Activated naive CD8-positive, alpha-beta T cell treated with anti-CD3 and anti-CD28 coated beads for 36 hours (primary cell): Measurements from ENCODE around the gene MEF2C. TPM values are rescaled to one million over a fixed set of nuclear protein-coding genes. Genes with fewer than 3 reads are reported as not detected.
"Not testable (repeated sequence)": the region's sequence is repeated elsewhere in the genome, so short reads cannot be mapped to it uniquely, and the experiment has no call there.

Source experiments
- DNase-seq: peaks from one replicate; pipeline ENCODE4 v3.0.0; 2021
- H3K27ac Mint-ChIP-seq: one replicate; pipeline ENCODE4 v1.8.0; 2022; ENCODE audit warnings: mild to moderate bottlenecking, moderate library complexity, mixed read lengths
- H3K27me3 Mint-ChIP-seq: one replicate; pipeline ENCODE4 v1.8.0; 2022; ENCODE audit warnings: mild to moderate bottlenecking, mixed read lengths
- H3K36me3 Mint-ChIP-seq: one replicate; pipeline ENCODE4 v1.8.0; 2021; ENCODE audit warnings: mild to moderate bottlenecking, mixed read lengths
- H3K4me1 Mint-ChIP-seq: one replicate; pipeline ENCODE4 v1.8.0; 2021; ENCODE audit warnings: mixed read lengths
- H3K4me3 Mint-ChIP-seq: one replicate; pipeline ENCODE4 v1.8.0; 2022; ENCODE audit warnings: mild to moderate bottlenecking, moderate library complexity, mixed read lengths
- H3K9me3 Mint-ChIP-seq: one replicate; pipeline ENCODE4 v1.8.0; 2022; ENCODE audit warnings: mixed read lengths
- total RNA-seq, 2 experiments: library from RNA; stranded (reverse); gene quantifications; one replicate each; pipeline ENCODE4 v1.2.3, GENCODE V29; 2021

MEF2C gene
- total RNA-seq, 2 experiments from 2014 or later: 1.5 to 2.1 TPM

- Mint-ChIP-seq H3K4me3 (no peak overlapping the region), H3K4me1 (peaks cover 2% of the 10 kb centered on the region), H3K27ac (no peak overlapping the region), H3K36me3 (no peaks in the 10 kb centered on the region), H3K9me3 (peaks cover 6% of the 10 kb centered on the region), H3K27me3 (peaks cover 11% of the 10 kb centered on the region)
- DNase-seq: no peak
Observed at GRCh38 chr5:88858392-88858791, 24.6 kb downstream of the MEF2C start.

DNA sequence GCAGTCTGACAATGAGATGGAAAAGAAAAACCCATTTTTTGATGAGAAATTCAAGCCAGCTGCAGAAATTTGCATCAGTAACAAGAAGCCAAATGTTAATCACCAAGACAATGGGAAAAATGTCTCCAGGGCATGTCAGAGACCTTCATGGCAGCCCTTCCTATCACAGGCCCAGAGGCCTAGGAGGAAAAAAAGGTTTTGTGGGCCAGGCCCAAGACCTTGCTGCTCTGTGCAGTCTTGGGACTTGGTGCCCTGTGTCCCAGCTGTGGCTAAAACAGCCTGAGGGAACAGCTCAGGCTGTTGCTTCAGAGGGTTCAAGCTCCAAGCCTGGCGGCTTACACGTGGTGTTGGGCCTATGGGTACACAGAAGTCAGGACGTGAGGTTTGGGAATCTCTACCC is 26.6 kb downstream of the MEF2C start:
- H3K4me1 Mint-ChIP-seq, H3K9me3 Mint-ChIP-seq, H3K36me3 Mint-ChIP-seq, H3K27me3 Mint-ChIP-seq, DNase-seq, H3K4me3 Mint-ChIP-seq, H3K27ac Mint-ChIP-seq: not testable (repeated sequence)

- Mint-ChIP-seq H3K9me3 (peaks cover 6% of the 10 kb centered on the region), H3K27me3 (peaks cover 18% of the 10 kb centered on the region), H3K36me3 (no peaks in the 10 kb centered on the region), H3K4me1 (peaks cover 2% of the 10 kb centered on the region), H3K4me3 (no peak overlapping the region), H3K27ac (no peak overlapping the region)
- DNase-seq: no peak
Observed at GRCh38 chr5:88854769-88855168, 28.2 kb downstream of the MEF2C start.

DNA sequence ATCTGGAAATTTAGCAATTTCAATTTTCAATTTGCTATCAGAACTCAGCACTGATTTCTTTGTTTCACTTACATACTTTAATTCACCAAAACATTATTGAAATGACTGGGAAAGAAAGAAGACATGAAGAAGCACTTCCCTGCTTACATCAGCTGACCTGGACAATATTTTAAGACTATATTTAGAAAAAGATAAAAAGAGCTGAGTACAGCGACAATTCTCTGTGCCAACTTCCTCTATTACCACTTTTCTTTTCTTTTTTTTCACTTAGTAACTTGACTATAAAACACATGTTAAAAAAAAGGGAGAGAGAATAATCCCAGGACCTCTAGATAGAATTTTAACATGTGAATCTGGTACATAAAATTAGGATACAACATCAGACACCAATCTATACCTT is 35.6 kb downstream of the MEF2C start:
- H3K36me3 Mint-ChIP-seq: no peaks in the 10 kb centered on the region
- H3K4me1 Mint-ChIP-seq: peaks cover 19% of the 10 kb centered on the region
- H3K9me3 Mint-ChIP-seq: no peaks in the 10 kb centered on the region
- H3K27me3 Mint-ChIP-seq: peaks cover 17% of the 10 kb centered on the region
- no peak overlapping the region for H3K27ac Mint-ChIP-seq
- no peak overlapping the region for H3K4me3 Mint-ChIP-seq
- no peak for DNase-seq

DNA sequence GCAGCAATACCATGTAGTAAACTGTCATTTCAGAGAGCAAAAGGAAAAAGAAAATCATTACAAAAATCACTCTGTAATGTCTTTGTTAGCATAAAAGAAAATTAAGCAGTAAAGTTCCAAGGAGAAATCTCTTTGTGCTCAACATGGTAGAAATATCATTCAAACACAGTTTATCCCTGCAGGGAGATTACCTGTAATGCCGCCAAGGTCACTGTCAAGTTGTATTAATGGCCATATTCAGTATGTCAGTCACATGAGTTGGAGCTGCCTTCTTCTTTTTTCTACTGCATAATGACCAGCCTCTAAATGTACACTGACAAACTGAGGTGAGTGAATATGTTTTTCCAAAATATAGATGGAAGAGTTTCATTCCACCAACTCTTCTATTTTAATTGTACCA is 36.5 kb downstream of the MEF2C start:
- peaks cover 19% of the 10 kb centered on the region for H3K27me3 Mint-ChIP-seq
- H3K4me1 Mint-ChIP-seq: peaks cover 20% of the 10 kb centered on the region
- H3K36me3 Mint-ChIP-seq: no peaks in the 10 kb centered on the region
- no peaks in the 10 kb centered on the region for H3K9me3 Mint-ChIP-seq
- no peak overlapping the region for H3K27ac Mint-ChIP-seq
- no peak overlapping the region for H3K4me3 Mint-ChIP-seq
- no peak for DNase-seq

DNA sequence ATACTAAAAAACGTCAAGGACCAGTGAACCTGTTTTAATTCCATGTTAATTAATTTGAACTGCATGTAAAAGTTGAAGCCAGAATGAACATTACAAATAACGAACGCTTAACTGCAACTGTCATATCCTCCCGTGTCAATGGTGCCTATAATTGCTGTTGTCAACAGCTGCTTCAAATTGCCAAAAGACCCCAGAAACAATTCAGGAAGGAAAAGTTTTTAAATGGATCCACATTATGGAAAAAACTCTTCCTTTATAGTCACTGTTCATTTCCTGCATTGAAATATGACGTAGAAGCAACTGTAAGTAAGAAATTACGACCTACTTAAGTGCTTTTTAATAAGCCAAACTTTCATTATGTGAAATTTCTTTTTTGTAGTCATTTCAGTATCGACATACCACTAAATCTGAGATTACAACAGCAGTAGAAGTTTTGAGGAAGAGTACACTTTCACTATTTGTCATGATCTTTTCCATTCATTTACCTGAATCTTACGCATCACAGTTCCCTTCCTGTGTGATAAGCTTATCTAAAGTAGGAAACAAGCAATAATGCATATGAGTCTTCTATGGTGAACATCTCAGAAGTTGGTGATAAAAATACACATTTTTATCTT is 37.8 kb downstream of the MEF2C start:
- H3K36me3 Mint-ChIP-seq: no peaks in the 10 kb centered on the region
- H3K9me3 Mint-ChIP-seq: no peaks in the 10 kb centered on the region
- H3K27me3 Mint-ChIP-seq: peaks cover 19% of the 10 kb centered on the region
- H3K4me1 Mint-ChIP-seq: peaks cover 23% of the 10 kb centered on the region
- H3K4me3 Mint-ChIP-seq: no peak overlapping the region
- DNase-seq: no peak
- peak overlapping the region; percentile 74 for H3K27ac Mint-ChIP-seq

DNA sequence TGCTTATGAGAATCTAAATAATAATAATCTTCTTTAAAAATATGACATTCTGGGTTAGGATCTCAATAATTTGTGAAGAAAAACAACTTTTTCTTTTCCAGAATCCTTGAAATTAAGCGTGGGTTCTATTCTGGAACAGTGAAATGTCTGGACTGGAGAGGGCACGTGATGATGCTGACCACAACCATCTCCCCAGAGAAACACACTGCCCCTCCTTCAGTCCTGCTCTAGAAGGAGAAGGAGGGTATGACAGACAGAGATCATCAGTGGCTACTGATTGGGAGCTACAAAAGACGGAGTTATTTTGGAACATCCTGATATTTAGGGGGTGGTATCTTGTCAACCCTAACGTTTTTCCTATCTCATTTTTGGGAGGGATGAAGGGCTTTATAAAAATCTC is 40.2 kb downstream of the MEF2C start:
- Mint-ChIP-seq H3K9me3 (no peaks in the 10 kb centered on the region), H3K27ac (no peak overlapping the region), H3K4me3 (no peak overlapping the region), H3K4me1 (peaks cover 25% of the 10 kb centered on the region), H3K27me3 (peaks cover 21% of the 10 kb centered on the region), H3K36me3 (no peaks in the 10 kb centered on the region)
- no peak for DNase-seq

GRCh38 chr5:88841212-88841611 is 41.8 kb downstream of the MEF2C start:
- no peak overlapping the region for H3K4me3 Mint-ChIP-seq
- no peaks in the 10 kb centered on the region for H3K36me3 Mint-ChIP-seq
- no peaks in the 10 kb centered on the region for H3K9me3 Mint-ChIP-seq
- H3K4me1 Mint-ChIP-seq: peaks cover 23% of the 10 kb centered on the region
- DNase-seq: no peak
- no peak overlapping the region for H3K27ac Mint-ChIP-seq
- peaks cover 21% of the 10 kb centered on the region for H3K27me3 Mint-ChIP-seq

DNA sequence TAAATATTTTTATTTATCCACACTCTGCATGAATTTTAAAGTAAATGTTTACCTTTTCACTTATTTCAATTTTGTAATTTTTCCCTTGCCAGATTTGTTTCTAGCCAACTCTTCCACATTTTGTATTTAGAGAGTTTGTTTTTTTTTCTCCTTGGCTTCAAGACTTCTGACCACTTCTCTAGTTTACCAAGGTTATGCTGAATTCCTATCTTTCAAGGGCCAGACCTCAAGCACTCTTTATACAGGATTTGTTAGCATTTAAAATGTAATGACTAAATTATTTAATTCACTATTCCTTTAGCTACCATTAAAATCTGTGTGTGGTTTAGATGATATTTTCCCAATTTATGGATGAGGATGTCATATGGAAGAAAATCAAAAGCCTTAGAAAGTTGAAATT is 42.5 kb downstream of the MEF2C start:
- H3K27ac Mint-ChIP-seq: no peak overlapping the region
- peaks cover 22% of the 10 kb centered on the region for H3K4me1 Mint-ChIP-seq
- no peak for DNase-seq
- H3K4me3 Mint-ChIP-seq: no peak overlapping the region
- no peaks in the 10 kb centered on the region for H3K36me3 Mint-ChIP-seq
- peaks cover 21% of the 10 kb centered on the region for H3K27me3 Mint-ChIP-seq
- no peaks in the 10 kb centered on the region for H3K9me3 Mint-ChIP-seq

DNA sequence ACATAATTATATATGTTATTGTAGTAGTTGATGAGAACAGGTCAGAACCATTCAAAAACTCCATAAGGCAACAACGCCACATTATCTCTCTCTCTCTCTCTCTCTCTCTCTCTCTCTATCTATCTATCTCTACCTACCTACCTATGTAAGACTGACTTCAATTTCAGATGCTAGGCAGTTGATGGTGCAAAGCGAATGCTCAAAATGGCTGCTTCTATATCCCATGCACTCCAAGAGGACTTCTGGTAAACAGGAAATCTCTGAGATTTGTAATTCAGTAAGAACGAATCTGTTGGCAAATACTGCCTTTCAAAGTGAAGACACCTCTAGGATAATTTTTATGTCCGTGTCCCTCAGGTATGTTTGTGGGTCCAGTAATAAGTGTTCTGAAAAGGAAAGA is 43.7 kb downstream of the MEF2C start:
- Mint-ChIP-seq H3K9me3 (no peaks in the 10 kb centered on the region), H3K4me1 (peaks cover 18% of the 10 kb centered on the region), H3K27ac (no peak overlapping the region), H3K27me3 (peaks cover 21% of the 10 kb centered on the region), H3K36me3 (no peaks in the 10 kb centered on the region), H3K4me3 (no peak overlapping the region)
- DNase-seq: no peak

- Mint-ChIP-seq H3K27me3 (peaks cover 21% of the 10 kb centered on the region), H3K9me3 (no peaks in the 10 kb centered on the region), H3K36me3 (no peaks in the 10 kb centered on the region), H3K27ac (no peak overlapping the region), H3K4me3 (no peak overlapping the region), H3K4me1 (peaks cover 23% of the 10 kb centered on the region)
- no peak for DNase-seq
Observed at GRCh38 chr5:88838500-88838899, 44.5 kb downstream of the MEF2C start.

DNA sequence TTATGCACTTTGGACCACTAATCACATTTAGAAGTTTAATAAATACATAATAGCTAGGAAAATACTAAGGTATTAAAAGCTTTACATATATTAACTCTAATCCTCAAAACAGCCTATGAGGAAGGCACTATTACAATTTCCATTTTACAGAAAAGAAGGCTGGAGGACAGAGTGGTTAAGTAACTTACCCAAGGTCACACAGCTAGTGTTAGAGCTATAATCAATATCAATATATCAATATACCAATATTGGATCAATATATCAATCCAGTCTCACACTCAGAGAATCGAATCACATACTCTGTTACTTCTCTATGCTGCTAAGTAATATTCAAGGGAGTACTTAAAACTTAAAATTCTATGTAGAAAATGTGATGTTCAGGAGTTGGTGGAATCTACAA is 45.2 kb downstream of the MEF2C start:
- Mint-ChIP-seq H3K27ac (no peak overlapping the region), H3K36me3 (no peaks in the 10 kb centered on the region)
- DNase-seq: no peak

GRCh38 chr5:88837222-88837621 is 45.8 kb downstream of the MEF2C start:
- H3K36me3 Mint-ChIP-seq: no peaks in the 10 kb centered on the region
- H3K27ac Mint-ChIP-seq: no peak overlapping the region
- H3K9me3 Mint-ChIP-seq: no peaks in the 10 kb centered on the region
- peaks cover 14% of the 10 kb centered on the region for H3K27me3 Mint-ChIP-seq
- no peak for DNase-seq
- peaks cover 30% of the 10 kb centered on the region for H3K4me1 Mint-ChIP-seq
- H3K4me3 Mint-ChIP-seq: no peak overlapping the region

More for the DNA sequence above, 45.2 kb downstream of the MEF2C start:
- Mint-ChIP-seq H3K4me3 (no peak overlapping the region), H3K9me3 (no peaks in the 10 kb centered on the region), H3K4me1 (peaks cover 26% of the 10 kb centered on the region), H3K27me3 (peaks cover 16% of the 10 kb centered on the region)

GRCh38 chr5:88836195-88836838 is 46.7 kb downstream of the MEF2C start:
- DNase-seq: no peak
- Mint-ChIP-seq H3K4me3 (no peak overlapping the region), H3K27me3 (peaks cover 11% of the 10 kb centered on the region), H3K4me1 (peaks cover 31% of the 10 kb centered on the region), H3K36me3 (peaks cover 3% of the 10 kb centered on the region), H3K27ac (peak overlapping the region; percentile 48), H3K9me3 (no peaks in the 10 kb centered on the region)

GRCh38 chr5:88834499-88834898 is 48.5 kb downstream of the MEF2C start:
- H3K27ac Mint-ChIP-seq: no peak overlapping the region
- H3K36me3 Mint-ChIP-seq: peaks cover 3% of the 10 kb centered on the region
- H3K4me1 Mint-ChIP-seq: peaks cover 38% of the 10 kb centered on the region
- no peaks in the 10 kb centered on the region for H3K9me3 Mint-ChIP-seq
- DNase-seq: no peak
- H3K4me3 Mint-ChIP-seq: no peak overlapping the region
- H3K27me3 Mint-ChIP-seq: peaks cover 5% of the 10 kb centered on the region

DNA sequence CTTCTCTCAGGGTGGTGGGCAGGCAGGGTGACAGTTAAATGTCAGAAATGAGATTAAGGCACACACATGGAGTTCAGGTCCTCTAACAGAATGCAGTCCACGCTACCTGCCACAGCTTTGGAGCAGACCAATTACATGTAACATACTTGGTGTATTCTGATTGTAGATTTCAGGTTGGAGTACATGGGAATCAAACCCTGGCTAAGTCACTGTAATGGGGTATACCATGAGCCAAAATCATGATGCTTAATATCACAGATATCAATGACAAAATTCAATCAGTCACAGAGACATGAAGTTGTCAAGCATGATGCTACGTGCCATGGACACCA is 48.9 kb downstream of the MEF2C start:
- Mint-ChIP-seq H3K9me3 (no peaks in the 10 kb centered on the region), H3K36me3 (peaks cover 3% of the 10 kb centered on the region), H3K4me1 (peaks cover 42% of the 10 kb centered on the region), H3K27me3 (peaks cover 5% of the 10 kb centered on the region), H3K4me3 (no peak overlapping the region), H3K27ac (peak overlapping the region; percentile 76)
- DNase-seq: no peak
